NCI-H1105 treated with DMSO at 0.1 percent for 48 hours (cell line): ENCODE measurements around the gene KDELR3.
A peak's percentile ranks its signal among the peaks of the same experiment; 100 is the strongest.

Experiments
- DNase-seq: peaks from one replicate; lab custom pipeline; 2025; lab: John Stamatoyannopoulos, UW

The KDELR3 gene

DNA sequence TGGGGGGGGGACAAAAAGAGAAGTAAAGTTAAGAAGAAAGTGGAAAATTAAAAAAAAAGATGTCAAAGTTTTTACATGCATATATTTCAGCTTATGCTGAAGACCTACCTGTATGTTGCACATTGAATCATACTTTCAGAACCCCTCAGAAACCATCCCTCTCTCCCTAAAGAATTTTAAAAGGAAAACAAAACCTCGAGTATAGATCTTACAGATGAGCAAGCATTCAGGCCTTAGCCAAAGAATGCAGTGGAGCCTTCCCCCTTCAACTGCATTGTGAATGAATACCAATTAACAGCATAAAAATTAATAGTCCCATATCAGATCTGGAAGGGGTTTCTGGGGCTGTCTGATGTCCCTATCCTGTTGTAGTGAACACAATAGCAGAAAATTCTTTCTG lies 16.3 kb downstream of the KDELR3 start:
- DNase-seq: no peak

DNA sequence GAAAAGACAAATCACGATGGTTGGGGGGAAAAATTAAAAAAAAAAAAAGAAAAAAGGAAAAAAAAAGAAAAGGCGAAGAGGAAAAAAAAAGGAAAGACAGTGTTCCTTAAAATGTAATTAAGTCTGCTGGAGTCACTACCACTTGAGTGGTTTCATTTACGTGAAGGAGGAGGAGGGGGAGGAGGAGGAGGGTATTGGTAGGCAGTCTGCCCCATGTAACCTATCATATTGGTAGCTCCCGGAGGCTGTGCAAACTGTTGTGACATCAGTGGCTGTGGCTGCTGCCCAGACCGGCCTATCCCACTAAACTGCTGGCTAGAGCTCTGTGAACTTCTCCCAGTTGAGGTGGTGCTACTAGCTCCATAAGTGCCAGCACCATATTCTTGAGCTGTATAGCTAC lies 17.9 kb downstream of the KDELR3 start:
- DNase-seq: no peak

DNA sequence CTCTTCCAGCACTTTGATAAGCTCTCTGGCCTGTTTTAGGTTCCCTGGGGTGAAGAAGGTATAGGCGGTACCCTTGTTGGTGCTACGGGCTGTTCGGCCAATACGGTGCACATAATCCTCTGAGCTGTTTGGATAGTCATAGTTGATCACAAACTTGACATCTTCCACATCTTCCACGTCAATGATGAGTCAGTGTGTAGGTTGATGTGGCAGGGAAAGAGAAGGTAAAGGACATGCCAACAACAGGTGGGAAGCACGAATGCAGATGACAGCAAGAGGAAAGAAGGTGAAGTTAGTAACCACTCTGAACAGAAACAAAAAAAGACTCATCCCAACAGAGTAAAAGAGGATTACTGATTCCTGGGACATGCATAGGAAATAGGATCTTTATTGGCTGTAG lies 20.1 kb downstream of the KDELR3 start:
- no peak for DNase-seq

DNA sequence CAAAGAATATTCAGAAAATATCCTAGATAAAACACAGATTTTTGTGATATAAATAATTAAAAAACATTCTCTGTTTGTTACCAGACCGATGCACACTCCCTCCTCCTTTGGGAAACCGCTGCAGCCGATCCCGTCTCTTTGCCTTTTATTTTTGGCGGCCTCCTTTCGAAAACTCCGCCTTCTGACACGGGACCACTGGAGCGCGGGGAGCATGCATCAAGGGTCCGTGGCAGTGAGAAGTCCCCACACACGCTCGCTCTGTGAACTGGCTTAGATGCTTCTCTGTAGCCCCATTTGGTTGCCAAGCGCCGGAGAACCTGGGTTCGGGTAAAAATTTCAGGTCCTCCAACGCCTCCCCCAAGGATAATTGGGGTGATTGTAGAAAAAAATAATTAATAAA lies 21.2 kb downstream of the KDELR3 start:
- DNase-seq: no peak

DNA sequence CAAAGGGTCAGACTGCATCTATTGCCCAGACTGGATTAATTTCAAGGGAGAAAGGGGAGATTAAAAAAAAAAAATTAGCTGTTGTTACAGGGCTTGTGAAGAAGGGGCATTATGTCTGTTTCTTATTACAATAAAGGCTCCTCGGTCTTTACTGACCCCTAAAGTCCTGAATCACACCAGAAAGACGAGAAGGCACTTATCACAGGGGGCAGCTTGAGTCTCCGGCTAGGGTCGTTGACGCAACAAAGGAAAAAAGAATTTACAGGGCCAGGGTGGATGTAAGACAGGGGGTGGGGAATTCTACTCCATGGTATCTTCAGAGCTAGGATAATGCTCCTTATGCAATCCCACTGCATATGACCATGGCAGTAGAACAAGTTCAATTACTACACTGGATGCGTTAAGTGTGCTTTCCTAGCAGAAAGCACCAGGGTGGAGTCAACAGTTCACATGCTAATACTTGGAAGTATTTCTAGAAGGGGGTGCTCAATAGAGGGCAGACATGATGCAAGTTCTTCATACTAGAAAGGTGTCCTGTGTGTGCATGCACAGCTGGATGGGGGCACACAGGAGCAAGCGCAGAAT lies 21.8 kb downstream of the KDELR3 start:
- no peak for DNase-seq

DNA sequence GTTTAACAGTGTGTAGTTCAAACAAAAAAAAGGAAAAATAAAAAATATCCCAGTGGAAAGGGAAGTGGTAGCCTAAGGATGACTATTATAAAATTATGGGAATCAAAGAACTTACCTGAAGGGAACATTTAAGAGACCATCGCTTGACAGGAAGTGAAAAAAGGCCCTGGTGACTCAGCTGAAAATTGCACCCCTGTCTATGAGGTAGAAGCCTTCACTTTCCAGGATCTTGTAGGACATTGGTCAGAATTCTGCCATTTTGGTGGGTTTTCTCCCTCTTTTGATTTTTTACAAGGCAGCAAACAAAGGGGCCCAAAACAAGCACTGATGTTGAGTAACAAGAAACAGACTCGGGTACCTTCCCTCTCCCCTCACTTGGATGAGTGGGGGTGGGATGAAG lies 22.6 kb downstream of the KDELR3 start:
- no peak for DNase-seq

DNA sequence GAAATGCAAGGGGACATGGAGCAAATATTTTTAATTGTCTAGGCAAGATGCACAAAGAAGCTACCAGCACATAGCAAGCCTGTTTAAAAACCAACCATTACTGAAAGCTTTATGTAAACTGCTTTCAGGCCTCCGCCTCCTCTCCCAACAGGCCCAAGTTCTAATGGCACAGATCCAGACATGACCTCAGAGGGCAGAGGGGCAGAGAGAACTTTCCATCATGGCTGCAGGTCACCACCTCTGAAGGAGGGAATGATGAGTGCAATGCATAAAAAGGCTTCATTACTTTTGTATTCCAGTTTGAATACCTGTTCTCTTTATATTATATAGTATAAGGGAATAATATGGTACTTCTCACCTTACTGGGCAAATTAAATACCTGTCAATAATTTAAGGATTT lies 23.0 kb downstream of the KDELR3 start:
- DNase-seq: no peak

DNA sequence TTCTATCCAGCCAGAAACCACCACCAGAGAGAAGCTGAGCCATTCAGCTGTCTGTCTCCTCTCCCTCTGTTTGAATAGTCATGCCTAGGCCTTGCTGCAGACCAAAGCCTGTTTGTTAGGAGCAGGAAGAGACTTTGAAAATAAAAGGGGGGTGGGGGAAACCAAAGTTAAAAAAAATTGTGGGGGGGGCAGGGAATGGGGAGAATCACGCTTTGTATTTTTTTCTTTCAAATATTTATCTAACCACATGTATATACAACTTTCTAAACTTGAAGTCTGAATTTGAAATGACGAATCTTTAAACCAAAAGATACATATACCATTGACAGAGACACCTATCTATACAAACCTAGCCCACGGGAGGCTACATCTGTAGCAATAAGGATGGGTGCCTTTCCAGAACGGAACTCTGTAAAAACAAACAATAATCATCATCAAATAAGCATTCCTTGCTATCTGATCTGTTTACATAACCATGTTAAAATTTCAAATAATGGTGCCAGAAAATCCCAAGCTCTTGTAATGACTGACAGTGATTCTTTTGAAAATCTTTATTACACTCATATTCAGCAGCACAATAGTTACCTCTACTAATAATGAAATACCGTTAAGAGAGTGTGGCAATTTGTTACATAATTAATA lies 23.9 kb downstream of the KDELR3 start:
- no peak for DNase-seq

DNA sequence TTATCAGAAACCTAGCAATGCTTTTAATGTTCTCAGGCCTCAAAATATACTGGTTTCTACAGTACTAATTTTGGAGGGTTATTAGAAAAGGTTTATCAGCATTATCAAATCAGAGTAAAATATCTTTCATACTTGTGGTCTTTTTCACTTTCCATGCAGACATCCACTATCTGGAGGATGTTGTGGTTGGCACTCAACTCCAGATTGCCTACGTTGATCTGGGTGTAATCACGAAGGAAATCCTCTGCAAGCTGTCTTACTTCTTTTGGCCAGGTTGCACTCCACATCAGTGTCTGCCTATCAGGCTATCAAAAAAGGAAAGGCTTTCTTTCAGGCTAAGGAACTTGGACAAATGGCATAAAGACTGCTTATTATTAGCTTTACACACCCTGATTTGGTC lies 26.6 kb downstream of the KDELR3 start:
- DNase-seq: no peak

DNA sequence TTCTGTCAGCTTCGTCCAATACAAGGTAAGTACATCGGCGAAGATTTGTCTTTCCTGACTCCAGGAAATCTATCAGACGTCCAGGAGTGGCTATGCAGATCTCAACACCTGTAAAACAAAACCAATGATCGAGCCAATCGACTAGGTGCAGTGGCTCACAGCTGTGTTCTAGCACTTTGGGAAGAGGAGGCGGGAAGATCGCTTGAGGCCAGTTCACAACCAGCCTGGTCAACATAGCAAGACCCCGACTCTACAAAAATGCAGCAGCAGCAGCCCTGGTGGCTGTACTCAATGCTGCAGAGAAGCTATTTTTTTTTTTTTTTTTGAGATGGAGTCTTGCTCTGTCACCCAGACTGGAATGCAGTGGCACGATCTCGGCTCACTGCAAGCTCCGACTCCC lies 27.0 kb downstream of the KDELR3 start:
- DNase-seq: no peak

DNA sequence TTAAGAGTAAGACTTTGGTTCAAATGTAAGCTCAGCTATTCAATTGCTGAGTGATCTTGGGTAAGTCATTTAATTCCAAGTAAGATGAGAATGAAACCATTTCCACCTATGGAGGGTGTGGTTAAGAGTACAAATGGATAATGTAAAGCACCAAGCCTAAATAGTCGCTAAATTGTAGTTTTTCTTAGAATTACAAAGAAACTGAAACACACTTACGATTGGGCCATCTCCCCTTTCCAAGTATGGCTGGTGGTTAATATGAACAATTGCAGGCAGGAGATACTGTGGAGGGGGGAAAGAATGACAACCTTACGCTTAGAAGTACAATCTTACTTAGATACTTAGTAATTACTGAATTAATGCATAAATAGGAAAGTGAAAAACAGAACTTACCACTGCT lies 30.0 kb downstream of the KDELR3 start:
- DNase-seq: no peak

DNA sequence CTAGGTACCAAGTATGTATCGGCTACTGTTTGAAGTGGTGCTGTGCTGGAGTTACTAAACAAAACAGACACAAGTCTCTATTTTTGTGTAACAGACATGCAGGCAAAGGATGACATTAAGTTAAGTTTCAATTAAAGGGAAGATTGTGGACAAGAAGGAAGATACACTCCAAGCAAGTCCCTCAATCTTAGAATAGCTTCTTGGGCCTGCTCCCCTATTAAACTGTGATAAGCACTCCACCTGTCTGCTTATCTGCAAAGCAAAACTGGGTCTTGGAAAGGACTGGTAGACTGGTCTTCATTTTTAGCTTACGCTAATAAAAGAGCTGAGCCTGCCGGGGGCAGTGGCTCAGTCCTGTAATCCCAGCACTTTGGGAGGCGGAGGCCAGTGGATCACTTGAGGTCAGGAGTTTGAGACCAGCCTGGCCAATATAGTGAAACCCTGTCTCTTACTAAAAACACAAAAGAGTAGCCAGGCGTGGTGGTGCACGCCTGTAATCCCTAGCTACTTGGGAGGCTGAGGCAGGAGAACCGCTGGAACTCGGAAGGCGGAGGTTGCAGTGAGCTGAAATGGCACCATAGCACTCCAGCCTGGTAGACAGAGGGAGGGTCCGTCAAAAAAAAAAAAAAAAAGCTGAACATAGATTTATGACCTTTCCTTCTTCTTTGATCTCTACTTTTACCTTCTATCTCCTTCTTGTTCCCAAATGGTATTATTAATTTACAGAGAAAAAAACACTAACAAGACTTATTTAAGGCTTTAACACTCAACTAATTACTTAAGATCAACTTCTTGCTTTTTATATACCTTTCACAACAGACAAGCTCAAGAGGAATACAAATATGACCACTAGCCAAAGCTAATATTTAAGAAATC lies 34.1 kb downstream of the KDELR3 start:
- no peak for DNase-seq

DNA sequence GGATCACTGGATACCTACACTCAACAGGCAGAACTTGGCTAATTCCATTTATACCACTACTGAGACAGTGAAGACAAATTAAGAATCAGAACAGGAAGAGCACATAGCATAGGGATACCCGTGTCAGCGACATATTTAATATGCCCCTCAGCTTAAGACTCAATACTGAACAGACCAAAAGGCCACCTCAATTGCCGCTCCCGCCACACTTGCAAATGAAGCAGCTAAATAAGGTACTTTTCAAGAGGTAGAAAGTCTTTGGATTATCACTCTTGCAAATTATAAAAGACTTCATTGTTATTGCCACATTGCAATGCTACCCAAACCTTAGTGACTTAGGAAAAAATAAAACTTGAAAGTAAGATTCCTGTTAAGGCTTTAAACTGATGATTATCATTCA lies 35.1 kb downstream of the KDELR3 start:
- no peak for DNase-seq

DNA sequence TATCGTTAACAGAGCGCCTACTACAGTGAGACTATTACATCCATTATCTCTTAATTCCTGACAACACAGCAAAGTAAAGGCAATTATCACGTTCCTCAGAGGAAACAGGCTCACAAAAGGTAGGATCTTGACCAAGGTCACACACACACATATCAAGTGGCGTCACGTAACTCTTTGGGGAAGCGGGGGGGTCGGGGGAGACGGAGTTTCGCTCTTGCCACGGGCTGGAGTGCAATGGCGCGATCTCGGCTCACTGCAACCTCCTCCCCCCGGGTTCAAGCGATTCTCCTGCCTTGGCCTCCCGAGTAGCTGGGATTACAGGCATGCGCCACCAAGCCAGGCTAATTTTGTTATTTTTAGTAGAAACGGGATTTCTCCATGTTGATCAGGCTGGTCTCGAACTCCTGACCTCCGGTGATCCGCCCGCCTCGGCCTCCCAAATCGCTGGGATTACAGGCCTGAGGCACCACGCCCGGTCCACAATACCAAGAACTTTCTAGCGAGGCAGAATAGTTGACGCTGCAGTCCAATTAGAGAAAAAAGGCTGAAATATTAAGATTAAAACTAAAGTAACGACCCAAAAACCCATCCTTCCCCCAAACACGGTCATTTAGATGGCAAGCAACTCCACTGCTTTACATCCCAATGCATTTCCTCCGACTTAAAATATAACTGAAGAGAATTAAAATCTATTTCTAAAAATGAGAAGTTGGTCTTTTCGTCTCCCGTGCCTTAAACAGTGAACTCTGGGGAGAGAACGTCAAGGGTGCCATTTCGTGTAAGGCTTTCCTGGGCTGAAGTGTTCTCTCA lies 37.0 kb downstream of the KDELR3 start:
- DNase-seq: peak; percentile 28

DNA sequence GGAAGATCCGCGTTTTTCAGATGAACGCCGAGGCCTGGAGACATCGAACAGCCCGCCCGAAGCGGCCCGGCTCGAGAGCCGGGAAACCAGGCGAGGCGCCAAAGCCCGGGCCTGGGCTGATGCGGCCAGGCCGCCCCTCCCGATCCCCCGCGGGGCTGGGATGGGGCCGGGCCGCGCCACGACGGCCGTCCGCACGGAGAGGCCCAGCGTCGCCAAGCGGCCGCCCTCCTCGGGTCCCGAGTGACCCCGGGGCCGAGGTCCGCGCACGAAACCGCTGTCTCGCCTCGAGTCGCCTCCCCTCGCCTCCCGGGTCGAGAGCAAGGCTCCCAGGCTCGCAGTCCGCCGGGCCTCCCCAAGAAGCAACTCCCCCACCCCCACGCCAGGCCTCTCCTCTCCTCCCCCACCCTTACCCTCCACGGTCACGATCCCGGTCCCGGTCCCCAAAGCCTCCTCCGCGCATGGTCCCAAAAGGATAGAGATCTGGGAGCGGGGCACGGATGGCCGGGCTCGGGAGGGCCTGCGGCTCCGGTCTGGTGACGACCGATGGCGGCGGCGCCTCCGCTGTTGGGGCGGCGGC lies 37.7 kb downstream of the KDELR3 start:
- DNase-seq: peak; percentile 32

DNA sequence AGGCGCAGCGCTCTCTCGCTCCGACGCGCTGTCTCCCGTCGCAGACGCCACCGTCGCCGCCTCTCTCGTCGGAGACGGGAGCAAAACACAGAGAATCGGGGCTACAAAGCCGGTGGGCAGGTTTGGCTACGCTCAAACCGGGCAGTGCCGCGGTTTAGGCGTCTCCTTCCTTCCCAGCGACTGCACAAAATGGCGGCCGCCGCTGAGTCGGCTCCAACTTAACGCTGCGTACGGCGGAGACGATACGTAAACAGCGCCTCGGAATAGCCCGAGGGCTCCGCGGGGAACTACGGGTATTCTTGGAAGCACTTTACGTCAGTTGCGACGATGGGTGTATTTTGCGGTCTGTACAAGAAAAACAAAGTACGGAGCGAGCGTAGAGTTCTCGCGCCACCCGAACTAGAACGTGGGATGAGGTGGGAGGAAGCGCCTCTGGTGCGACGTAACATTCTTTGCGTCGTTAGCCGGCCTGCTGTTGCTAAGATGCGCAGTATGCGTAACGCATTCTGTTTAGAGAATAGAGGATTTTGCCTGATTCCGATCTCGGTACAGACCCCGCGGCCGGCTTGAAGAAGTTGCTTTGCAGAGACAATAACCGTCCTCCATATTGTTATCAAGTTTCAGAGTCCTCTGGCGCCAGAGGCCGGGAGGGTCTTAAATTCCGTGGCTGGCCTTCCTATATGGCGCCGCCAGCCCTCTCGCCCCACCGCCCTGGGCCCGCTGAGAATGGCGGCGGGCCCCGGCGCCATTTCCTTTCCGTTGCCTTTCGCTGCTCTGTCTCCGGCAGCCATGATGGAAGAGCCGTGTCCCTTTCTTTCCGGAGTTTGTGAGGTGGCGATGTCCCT lies 38.4 kb downstream of the KDELR3 start, which contains the start of gene DDX17:
Gene DDX17 (minus strand): TSS at position 194 of the 845 bp plus-strand sequence.
- peak; percentile 97 for DNase-seq

DNA sequence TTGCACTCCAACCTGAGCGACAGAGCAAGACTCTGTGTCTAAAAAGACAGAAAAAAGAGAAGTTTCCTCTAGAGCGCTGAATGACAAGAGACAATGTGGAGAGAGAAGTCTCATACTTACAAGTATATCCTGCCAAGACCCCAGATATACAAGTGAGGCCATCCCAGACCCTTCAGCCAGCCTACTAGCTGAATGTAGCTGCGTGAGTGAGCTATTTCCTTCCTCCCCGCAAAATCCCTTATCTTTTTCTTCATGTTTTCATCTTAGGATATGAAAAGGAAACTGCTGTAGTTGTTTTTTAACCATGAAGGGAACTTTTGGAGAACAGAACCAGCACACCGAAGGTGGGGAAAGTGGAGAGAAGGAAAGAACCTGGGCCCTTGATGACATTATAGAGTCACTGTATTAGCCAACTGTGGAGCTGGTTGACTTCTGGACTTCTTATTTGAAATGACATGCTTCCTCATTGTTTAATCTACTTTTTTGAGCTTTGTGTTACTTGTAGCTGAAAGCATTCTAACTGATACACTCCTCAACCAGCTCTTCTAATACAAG lies 42.6 kb downstream of the KDELR3 start:
- no peak for DNase-seq

DNA sequence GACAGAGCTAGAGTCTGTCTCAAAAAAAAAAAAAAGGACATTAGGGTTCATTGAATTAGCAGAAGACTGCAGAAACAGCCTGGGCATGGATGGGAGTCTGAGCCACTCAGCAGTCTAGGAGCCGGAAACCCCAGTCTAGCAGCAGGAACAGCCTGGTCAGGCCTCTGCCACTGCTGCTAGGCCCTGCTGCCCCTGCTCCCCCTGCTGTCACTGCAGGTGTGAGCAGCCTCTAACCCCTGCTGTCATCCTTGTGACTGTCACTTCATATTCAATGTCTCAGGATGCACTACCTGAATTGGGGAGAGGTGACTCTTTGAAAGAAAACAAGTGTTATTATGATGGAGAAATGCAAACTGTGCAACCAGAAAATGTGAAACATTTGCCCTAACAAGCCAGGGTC lies 45.2 kb downstream of the KDELR3 start:
- no peak for DNase-seq

DNA sequence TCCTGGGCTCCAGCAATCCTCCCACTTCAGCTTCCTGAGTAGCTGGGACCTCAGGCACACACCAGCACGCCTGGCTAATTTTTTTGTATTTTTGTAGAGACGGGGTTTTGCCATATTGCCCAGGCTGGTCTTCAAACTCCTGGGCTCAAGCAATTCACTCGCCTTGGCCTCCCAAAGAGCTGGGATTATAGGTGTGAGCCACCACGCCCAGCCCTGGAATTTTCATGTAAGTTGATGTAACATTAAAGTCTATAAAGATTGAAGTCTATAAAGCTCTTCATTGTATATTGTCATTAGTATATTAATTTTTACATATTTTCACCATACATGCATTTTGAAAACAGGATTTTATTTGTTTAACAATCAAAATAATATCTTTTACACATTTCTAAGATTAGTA lies 50.7 kb downstream of the KDELR3 start:
- DNase-seq: no peak

DNA sequence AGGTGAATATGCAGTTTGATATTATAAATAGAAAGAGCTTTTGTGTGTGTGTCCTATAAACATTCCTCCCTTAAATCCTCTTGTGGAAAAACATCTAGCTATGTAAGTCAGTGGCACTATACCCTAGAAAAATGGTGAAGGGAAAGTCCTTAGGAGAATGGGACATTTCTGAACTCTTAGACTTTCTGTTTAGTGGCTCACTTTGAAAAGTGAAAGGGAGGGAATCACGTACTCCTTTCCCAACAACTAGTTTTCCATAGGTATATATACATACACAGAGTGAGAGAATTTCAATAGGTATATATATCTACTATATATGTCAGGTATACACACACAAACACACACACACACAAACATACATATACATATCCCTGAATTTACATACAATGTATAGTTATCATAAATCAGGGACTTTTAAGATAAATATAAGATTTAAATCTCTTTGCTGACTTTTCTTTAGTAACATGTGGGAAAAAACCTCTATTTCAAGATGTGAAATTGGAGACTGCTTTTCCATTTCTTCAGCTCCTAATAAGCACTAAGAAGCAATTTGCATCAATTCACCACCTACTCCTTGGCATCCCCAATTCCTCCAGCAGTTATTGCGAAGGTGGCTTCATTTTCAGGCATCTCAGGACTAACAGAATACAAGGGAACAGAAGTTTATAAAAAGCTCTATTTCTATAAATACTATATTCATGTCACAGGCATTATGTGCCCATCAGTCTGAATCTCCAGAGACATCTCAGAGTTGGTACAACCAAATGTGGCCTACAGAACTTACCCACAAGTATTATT lies 51.8 kb downstream of the KDELR3 start:
- no peak for DNase-seq
